Mesenteric fat pad (tissue), 1 donor: ENCODE results near the gene MYO15A. TPM values are rescaled to one million over a fixed set of nuclear protein-coding genes. Genes with fewer than 3 reads are reported as not detected.

Experiments
- DNase-seq: peaks from one replicate; pipeline ENCODE4 v3.0.0-alpha.2; 2020; ENCODE audit warnings: low spot score
- long read RNA-seq: library from polyadenylated mRNA; unstranded; transcript quantifications from one replicate; pipeline ENCODE4 v2.0.0, GENCODE V29; 2020
- total RNA-seq: library from RNA; stranded (reverse); fragmentation: NEBNext Ultra II Directional; extraction: Animal tissue kit (Norgen Biotek cat#: 25700); gene quantifications from one replicate; pipeline ENCODE4 v1.2.1, GENCODE V29; 2021
- donor health status: DM: yes; HTN: yes; CAD: no.

MYO15A gene
- total RNA-seq = 0.71 TPM
- long read RNA-seq, full-length matches to known transcripts = 1 of 6 reads
- long read RNA-seq, partial matches to known transcripts = 0 of 6 reads
- long read RNA-seq, other reads (novel, unspliced or antisense) = 5 of 6 reads

- no peak for DNase-seq
These were observed at the start of gene MYO15A for GRCh38 chr17:18108401-18109312. TSS of gene MYO15A (plus strand) at chr17:18108756. CDS start at chr17:18118801, 10,045 bp downstream.

- DNase-seq = no peak
These were observed 49.3 kb upstream of the MYO15A start for GRCh38 chr17:18059283-18059682.

GRCh38 chr17:18064053-18064452 is 44.5 kb upstream of the MYO15A start:
- no peak for DNase-seq

GRCh38 chr17:18065546-18065945 is 43.0 kb upstream of the MYO15A start:
- DNase-seq = no peak

- DNase-seq = no peak
These were observed 41.7 kb upstream of the MYO15A start for GRCh38 chr17:18066866-18067265.

GRCh38 chr17:18069101-18069500 is 39.5 kb upstream of the MYO15A start:
- no peak for DNase-seq

- no peak for DNase-seq
These were observed 37.7 kb upstream of the MYO15A start for GRCh38 chr17:18070861-18071340.

GRCh38 chr17:18071751-18072150 is 36.8 kb upstream of the MYO15A start:
- no peak for DNase-seq

GRCh38 chr17:18074566-18075272 is 33.8 kb upstream of the MYO15A start:
- DNase-seq = no peak

- no peak for DNase-seq
These were observed 31.6 kb upstream of the MYO15A start for GRCh38 chr17:18076936-18077335.

- no peak for DNase-seq
These were observed 29.0 kb upstream of the MYO15A start for GRCh38 chr17:18079543-18079942.

- no peak for DNase-seq
These were observed 24.3 kb upstream of the MYO15A start for GRCh38 chr17:18084256-18084655.

GRCh38 chr17:18087610-18088491 is 20.7 kb upstream of the MYO15A start, which contains the start of gene DRG2:
TSS of gene DRG2 (plus strand) at chr17:18087948. CDS start at chr17:18088024, 76 bp downstream.
- peak; percentile 97 for DNase-seq

GRCh38 chr17:18089613-18090012 is 18.9 kb upstream of the MYO15A start:
- DNase-seq = no peak

GRCh38 chr17:18093616-18094408 is 14.7 kb upstream of the MYO15A start:
- no peak for DNase-seq

GRCh38 chr17:18094409-18094807 is 14.1 kb upstream of the MYO15A start:
- DNase-seq = no peak

GRCh38 chr17:18099516-18099915 is 9.0 kb upstream of the MYO15A start:
- no peak for DNase-seq

- DNase-seq = no peak
These were observed 7.9 kb upstream of the MYO15A start for GRCh38 chr17:18100616-18101015.

- no peak for DNase-seq
These were observed 6.7 kb upstream of the MYO15A start for GRCh38 chr17:18101828-18102227.

GRCh38 chr17:18102640-18103039 is 5.9 kb upstream of the MYO15A start:
- no peak for DNase-seq
